Measurements from ENCODE around the gene ZDHHC8. TPM values are rescaled to one million over a fixed set of nuclear protein-coding genes. Genes with fewer than 3 reads are reported as not detected.

ZDHHC8 gene, protein sequence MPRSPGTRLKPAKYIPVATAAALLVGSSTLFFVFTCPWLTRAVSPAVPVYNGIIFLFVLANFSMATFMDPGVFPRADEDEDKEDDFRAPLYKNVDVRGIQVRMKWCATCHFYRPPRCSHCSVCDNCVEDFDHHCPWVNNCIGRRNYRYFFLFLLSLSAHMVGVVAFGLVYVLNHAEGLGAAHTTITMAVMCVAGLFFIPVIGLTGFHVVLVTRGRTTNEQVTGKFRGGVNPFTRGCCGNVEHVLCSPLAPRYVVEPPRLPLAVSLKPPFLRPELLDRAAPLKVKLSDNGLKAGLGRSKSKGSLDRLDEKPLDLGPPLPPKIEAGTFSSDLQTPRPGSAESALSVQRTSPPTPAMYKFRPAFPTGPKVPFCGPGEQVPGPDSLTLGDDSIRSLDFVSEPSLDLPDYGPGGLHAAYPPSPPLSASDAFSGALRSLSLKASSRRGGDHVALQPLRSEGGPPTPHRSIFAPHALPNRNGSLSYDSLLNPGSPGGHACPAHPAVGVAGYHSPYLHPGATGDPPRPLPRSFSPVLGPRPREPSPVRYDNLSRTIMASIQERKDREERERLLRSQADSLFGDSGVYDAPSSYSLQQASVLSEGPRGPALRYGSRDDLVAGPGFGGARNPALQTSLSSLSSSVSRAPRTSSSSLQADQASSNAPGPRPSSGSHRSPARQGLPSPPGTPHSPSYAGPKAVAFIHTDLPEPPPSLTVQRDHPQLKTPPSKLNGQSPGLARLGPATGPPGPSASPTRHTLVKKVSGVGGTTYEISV
- 10 to 100 TPM; 13.7 to 77.4 (median 60.9) TPM for total RNA-seq
- polyA plus RNA-seq, result 10 to 100 TPM in 1 of 2 donors, 1 to 10 TPM in 1; 5.1 to 34.8 TPM
- long read RNA-seq, donor 1, partial matches to known transcripts, result 22 of 37 reads
- long read RNA-seq, donor 1, other reads (novel, unspliced or antisense), result 15 of 37 reads
- long read RNA-seq, donor 2, full-length matches to known transcripts, result 2 of 2 reads
- long read RNA-seq, donor 2, partial matches to known transcripts, result 0 of 2 reads
- long read RNA-seq, donor 2, other reads (novel, unspliced or antisense), result 0 of 2 reads
- long read RNA-seq, donor 3, full-length matches to known transcripts, result 2 of 96 reads
- long read RNA-seq, donor 3, partial matches to known transcripts, result 48 of 96 reads
- long read RNA-seq, donor 3, other reads (novel, unspliced or antisense), result 46 of 96 reads

DNA sequence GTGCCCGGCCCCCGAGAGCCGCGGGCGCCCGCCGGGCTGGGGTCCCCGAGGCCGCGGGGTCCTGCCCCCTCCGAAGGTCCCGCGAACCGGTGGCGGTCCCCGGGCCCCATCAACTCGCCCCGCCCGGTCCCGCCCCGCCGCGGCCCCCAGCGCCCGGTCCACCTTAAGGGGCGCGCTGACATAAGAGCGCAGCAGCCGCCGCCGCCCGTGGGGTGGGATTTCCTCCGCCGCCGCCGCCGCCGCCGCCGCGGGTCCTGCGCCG is at the start of gene ZDHHC8:
TSS of gene ZDHHC8 (plus strand) at position 208 of the 262 bp plus-strand sequence. CDS start 144 bp downstream, outside the sequence.
- WGBS, 3 donors, result 0 to 1% (median 0%) methylated on average over 2 to 43 of the region's 43 CpGs
- no peaks in the 10 kb centered on the region for H3K36me3 ChIP-seq
- peak in 2 of 5 donors; percentile 47 to 62 for DNase-seq
- H3K27ac ChIP-seq, result peak within 1 kb of the TSS; percentile 85 to 94
- H3K4me3 ChIP-seq, result peak within 1 kb of the TSS; percentile 99
- H3K9me3 ChIP-seq, result no peaks in the 10 kb centered on the region
- H3K4me1 ChIP-seq (ENCODE audit: insufficient read depth), result peaks cover 7% of the 10 kb centered on the region
- TF ChIP-seq, protein P1, sequence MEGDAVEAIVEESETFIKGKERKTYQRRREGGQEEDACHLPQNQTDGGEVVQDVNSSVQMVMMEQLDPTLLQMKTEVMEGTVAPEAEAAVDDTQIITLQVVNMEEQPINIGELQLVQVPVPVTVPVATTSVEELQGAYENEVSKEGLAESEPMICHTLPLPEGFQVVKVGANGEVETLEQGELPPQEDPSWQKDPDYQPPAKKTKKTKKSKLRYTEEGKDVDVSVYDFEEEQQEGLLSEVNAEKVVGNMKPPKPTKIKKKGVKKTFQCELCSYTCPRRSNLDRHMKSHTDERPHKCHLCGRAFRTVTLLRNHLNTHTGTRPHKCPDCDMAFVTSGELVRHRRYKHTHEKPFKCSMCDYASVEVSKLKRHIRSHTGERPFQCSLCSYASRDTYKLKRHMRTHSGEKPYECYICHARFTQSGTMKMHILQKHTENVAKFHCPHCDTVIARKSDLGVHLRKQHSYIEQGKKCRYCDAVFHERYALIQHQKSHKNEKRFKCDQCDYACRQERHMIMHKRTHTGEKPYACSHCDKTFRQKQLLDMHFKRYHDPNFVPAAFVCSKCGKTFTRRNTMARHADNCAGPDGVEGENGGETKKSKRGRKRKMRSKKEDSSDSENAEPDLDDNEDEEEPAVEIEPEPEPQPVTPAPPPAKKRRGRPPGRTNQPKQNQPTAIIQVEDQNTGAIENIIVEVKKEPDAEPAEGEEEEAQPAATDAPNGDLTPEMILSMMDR (IDR thresholded peaks at IDR 0.05), result no peak
- TF ChIP-seq EP300 (IDR thresholded peaks at IDR 0.05), result no peak
- TF ChIP-seq POLR2A (IDR thresholded peaks at IDR 0.05), result no peak
- intact Hi-C loops (cut with DNase I), result loop anchor here in 1 of 4 donors (10.0 kb wide), 1 partner anchor 63 kb away; no protein-coding TSS in a partner anchor
- no peaks in the 10 kb centered on the region for H3K27me3 ChIP-seq

DNA sequence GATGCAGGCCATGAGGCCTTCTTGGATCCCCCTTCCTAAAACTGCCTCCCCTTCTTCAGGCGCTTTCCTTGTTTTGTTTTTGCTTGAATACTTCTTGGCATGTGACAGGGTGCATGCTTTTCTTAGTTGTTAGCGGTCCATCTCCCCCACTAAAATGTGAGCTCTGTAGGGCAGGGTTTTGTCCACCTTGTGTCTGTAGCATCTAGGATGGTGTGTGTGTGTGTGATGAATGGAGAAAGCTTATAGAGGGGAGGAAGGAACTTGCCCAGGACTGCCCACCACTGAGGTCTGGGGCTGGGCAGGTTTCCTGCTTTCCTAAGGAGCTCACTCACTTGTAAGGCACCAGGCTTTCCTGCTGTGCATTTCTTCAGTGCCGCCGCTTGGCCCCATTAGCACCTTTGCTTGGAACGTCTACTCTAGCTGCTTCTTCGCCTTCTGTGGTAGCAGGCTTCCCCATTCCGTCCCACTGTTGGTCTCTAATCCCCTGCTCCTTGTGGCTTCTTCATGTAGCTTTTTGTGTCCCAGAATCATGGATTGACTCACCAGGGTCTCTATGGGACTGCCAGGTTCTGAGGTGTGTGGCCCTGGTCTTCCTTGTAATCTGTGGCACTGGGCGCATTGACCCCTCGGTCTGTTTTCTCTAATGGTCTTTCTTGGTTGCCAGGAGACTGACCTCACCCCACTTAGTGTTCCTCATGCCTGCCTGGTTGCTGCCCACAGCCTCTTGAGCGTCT is 48.3 kb upstream of the ZDHHC8 start:
- no peak overlapping the region for H3K27ac ChIP-seq
- TF ChIP-seq, protein P1 (IDR thresholded peaks at IDR 0.05), result no peak
- TF ChIP-seq POLR2A (IDR thresholded peaks at IDR 0.05), result no peak
- no peak for TF ChIP-seq EP300 (IDR thresholded peaks at IDR 0.05)
- intact Hi-C loops (cut with DNase I), result no loop called here
- H3K9me3 ChIP-seq, result no peaks in the 10 kb centered on the region
- no peak for DNase-seq
- peaks cover 2% of the 10 kb centered on the region for H3K36me3 ChIP-seq
- 59 to 73% (median 69%) methylated on average over 10 of the region's 10 CpGs for WGBS, 3 donors
- peaks cover 22% of the 10 kb centered on the region for H3K4me1 ChIP-seq (ENCODE audit: insufficient read depth)
- H3K4me3 ChIP-seq, result no peak overlapping the region
- no peaks in the 10 kb centered on the region for H3K27me3 ChIP-seq

DNA sequence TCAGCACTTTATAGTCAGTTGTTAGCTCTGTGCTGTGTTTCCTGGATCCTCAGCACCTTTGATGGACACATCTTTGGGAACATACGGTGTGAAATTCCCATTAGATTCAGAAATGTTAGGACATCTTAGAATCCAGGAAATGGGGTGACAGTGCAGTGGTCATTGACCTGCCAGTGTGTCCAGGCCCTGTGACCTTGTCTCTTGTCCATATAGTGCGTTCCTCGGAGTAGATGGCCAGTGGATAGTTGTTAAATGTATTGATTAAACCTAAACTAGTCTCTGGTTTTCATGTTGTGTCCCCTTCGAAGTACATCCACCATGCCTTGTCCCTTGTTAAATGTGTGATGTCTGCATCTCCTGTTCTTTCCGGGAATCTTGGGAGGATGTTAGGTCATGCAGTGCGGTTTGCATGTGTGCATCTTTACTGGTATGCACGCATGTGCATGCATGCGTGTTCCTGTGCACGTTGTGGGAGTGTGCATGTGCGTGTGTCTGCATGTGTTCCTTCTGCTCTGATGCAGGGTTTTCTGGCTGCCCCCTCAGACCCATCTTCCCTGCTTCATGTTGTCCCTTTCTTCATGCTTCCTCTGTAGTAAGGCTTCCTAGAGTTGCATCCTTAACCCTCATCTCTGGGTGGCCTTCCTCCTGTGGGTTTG is 47.6 kb upstream of the ZDHHC8 start:
- intact Hi-C loops (cut with DNase I), result no loop called here
- TF ChIP-seq EP300 (IDR thresholded peaks at IDR 0.05), result no peak
- no peak for TF ChIP-seq POLR2A (IDR thresholded peaks at IDR 0.05)
- TF ChIP-seq, protein P1 (IDR thresholded peaks at IDR 0.05), result no peak
- Histone ChIP-seq H3K4me3 (no peak overlapping the region), H3K9me3 (no peaks in the 10 kb centered on the region), H3K36me3 (peaks cover 2% of the 10 kb centered on the region), H3K4me1 (ENCODE audit: insufficient read depth) (peaks cover 22% of the 10 kb centered on the region), H3K27ac (no peak overlapping the region), H3K27me3 (no peaks in the 10 kb centered on the region)
- WGBS, 3 donors, result 64 to 75% (median 71%) methylated on average over 10 of the region's 10 CpGs
- no peak for DNase-seq
